ENCODE data around the gene SCRN1.

DNA sequence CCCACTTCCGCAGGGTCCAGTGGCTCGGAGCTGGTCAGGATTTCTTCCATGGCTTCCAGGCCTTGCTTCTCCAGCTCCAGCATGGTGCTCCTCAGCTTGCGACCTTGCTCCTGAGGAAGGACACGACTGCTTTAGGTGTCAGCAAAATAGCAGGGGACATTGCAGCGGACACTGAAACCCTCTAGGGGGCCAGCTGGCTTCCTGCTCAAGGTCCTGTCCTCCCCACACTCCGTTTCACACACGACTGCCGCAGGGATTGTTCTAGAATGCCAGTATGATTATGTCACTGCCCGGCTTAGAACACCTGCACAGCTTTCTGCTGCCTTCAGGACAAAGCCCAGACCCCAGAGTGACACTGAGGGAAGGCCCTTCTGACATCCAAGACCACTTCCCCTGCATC, 65.6 kb downstream of the SCRN1 start:
- TF ChIP-seq, protein P1, sequence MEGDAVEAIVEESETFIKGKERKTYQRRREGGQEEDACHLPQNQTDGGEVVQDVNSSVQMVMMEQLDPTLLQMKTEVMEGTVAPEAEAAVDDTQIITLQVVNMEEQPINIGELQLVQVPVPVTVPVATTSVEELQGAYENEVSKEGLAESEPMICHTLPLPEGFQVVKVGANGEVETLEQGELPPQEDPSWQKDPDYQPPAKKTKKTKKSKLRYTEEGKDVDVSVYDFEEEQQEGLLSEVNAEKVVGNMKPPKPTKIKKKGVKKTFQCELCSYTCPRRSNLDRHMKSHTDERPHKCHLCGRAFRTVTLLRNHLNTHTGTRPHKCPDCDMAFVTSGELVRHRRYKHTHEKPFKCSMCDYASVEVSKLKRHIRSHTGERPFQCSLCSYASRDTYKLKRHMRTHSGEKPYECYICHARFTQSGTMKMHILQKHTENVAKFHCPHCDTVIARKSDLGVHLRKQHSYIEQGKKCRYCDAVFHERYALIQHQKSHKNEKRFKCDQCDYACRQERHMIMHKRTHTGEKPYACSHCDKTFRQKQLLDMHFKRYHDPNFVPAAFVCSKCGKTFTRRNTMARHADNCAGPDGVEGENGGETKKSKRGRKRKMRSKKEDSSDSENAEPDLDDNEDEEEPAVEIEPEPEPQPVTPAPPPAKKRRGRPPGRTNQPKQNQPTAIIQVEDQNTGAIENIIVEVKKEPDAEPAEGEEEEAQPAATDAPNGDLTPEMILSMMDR (conservative IDR thresholded peaks at IDR 0.05; ENCODE audit: low read depth, low read length) = no peak
- TF ChIP-seq FOS (IDR thresholded peaks at IDR 0.05; ENCODE audit: low read depth, low read length) (no peak), SMC3 (IDR thresholded peaks at IDR 0.05; ENCODE audit: low read depth, low read length) (no peak), NFE2L2 (IDR thresholded peaks at IDR 0.05; ENCODE audit: low read depth, low read length) (no peak), POLR2A (IDR thresholded peaks at IDR 0.05; ENCODE audit: low read depth, low read length) (no peak)
- TF ChIP-seq, protein P2, sequence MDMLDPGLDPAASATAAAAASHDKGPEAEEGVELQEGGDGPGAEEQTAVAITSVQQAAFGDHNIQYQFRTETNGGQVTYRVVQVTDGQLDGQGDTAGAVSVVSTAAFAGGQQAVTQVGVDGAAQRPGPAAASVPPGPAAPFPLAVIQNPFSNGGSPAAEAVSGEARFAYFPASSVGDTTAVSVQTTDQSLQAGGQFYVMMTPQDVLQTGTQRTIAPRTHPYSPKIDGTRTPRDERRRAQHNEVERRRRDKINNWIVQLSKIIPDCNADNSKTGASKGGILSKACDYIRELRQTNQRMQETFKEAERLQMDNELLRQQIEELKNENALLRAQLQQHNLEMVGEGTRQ (IDR thresholded peaks at IDR 0.05; ENCODE audit: low read depth, low read length) = no peak

Measured in IMR-90 (cell line).